CD4-positive, alpha-beta memory T cell (primary cell): Measurements from ENCODE around the gene NUDT2. TPM values are rescaled to one million over a fixed set of nuclear protein-coding genes. Genes with fewer than 3 reads are reported as not detected.
"Not testable (repeated sequence)": the region's sequence is repeated elsewhere in the genome, so short reads cannot be mapped to it uniquely, and the experiment has no call there.

Experiments
- CTCF ChIA-PET: fragments of 350-600 bp; sonication (Branson Sonifier 250); formaldehyde crosslinking; loops from one replicate; lab custom pipeline; 2021; ENCODE audit warnings: inconsistent platforms; ENCODE audit not compliant: partially characterized antibody; lab: Charles Lee
- POLR2A ChIA-PET: fragments of 350-600 bp; sonication (Branson Sonifier 250); formaldehyde crosslinking; loops from one replicate; lab custom pipeline; 2021; ENCODE audit not compliant: partially characterized antibody; lab: Charles Lee
- DNase-seq, 5 donors: peaks; one replicate each; pipeline versions ENCODE4 v3.0.0 to v3.0.0-alpha.2; 2020 to 2022; ENCODE audit warnings: mixed read lengths in 1 of 5
- H3K27ac ChIP-seq: one replicate; pipeline ENCODE4 v1.7.0; 2013; ENCODE audit warnings: low read depth, low read length
- H3K27me3 ChIP-seq: 2 replicates; pipeline ENCODE4 v1.7.0; 2013; ENCODE audit warnings: mild to moderate bottlenecking, low read length, moderate library complexity; ENCODE audit not compliant: insufficient read depth
- H3K36me3 ChIP-seq: 2 replicates; pipeline ENCODE4 v1.7.0; 2013; ENCODE audit warnings: mild to moderate bottlenecking, low read length, moderate library complexity; ENCODE audit not compliant: insufficient read depth
- H3K4me1 ChIP-seq: 2 replicates; pipeline ENCODE4 v1.7.0; 2013; ENCODE audit warnings: mild to moderate bottlenecking, low read length, moderate library complexity; ENCODE audit not compliant: insufficient read depth
- H3K4me3 ChIP-seq, 2 donors: one replicate each; pipeline ENCODE4 v1.7.0; 2013; ENCODE audit warnings: low read length in 2 of 2, mild to moderate bottlenecking in 1 of 2
- H3K9me3 ChIP-seq, 2 donors: one replicate each; pipeline ENCODE4 v1.7.0; 2013; ENCODE audit warnings: low read length in 2 of 2, control low read depth in 1 of 2; ENCODE audit not compliant: control insufficient read depth in 1 of 2
- H3K27ac Mint-ChIP-seq, 7 donors: one replicate each; pipeline ENCODE4 v1.8.0; 2020 to 2021; ENCODE audit warnings: mixed read lengths in 7 of 7, mild to moderate bottlenecking in 6 of 7, inconsistent platforms in 3 of 7, moderate library complexity in 3 of 7
- H3K27me3 Mint-ChIP-seq, 2 donors: one replicate each; pipeline ENCODE4 v1.8.0; 2020 to 2021; ENCODE audit warnings: mixed read lengths in 2 of 2
- H3K36me3 Mint-ChIP-seq, 2 donors: one replicate each; pipeline ENCODE4 v1.8.0; 2020 to 2021; ENCODE audit warnings: mixed read lengths in 2 of 2, inconsistent platforms in 1 of 2, mild to moderate bottlenecking in 1 of 2
- H3K4me1 Mint-ChIP-seq, 4 donors: one replicate each; pipeline ENCODE4 v1.8.0; 2020 to 2021; ENCODE audit warnings: mixed read lengths in 4 of 4, mild to moderate bottlenecking in 1 of 4
- H3K4me3 Mint-ChIP-seq, 8 donors: one replicate each; pipeline ENCODE4 v1.8.0; 2020 to 2021; ENCODE audit warnings: mixed read lengths in 8 of 8, mild to moderate bottlenecking in 7 of 8, moderate library complexity in 6 of 8, inconsistent platforms in 3 of 8
- H3K9me3 Mint-ChIP-seq, 8 donors: one replicate each; pipeline ENCODE4 v1.8.0; 2020 to 2021; ENCODE audit warnings: mixed read lengths in 8 of 8, mild to moderate bottlenecking in 5 of 8, inconsistent platforms in 3 of 8, moderate library complexity in 1 of 8
- intact Hi-C: fragments of 100-400 bp; cut with micrococcal nuclease; formaldehyde crosslinking; loops from one replicate; pipeline ENCODE4 v1.15.1; 2023
- polyA plus RNA-seq, 2 donors: library from polyadenylated mRNA; unstranded; fragments of 300-500 nt; fragmentation: Illumina TruSeq; gene quantifications; one replicate each; pipeline ENCODE4 v1.2.3, GENCODE V29; 2021
- total RNA-seq, 2 experiments: library from RNA; stranded (reverse); gene quantifications; one replicate each; pipeline ENCODE4 v1.2.3, GENCODE V29; 2021

Gene NUDT2
- total RNA-seq (10 to 100 TPM; 21.0 TPM), polyA plus RNA-seq (10 to 100 TPM; 26.2 to 29.3 TPM)

- no peaks in the 10 kb centered on the region for H3K27me3 Mint-ChIP-seq
- Histone ChIP-seq H3K4me3 (peak within 1 kb of the TSS; percentile 92 to 100), H3K4me1 (peaks cover 17% of the 10 kb centered on the region), H3K36me3 (no peaks in the 10 kb centered on the region), H3K27me3 (no peaks in the 10 kb centered on the region), H3K9me3 (no peaks in the 10 kb centered on the region), H3K27ac (peak within 1 kb of the TSS; percentile 87)
- peaks cover 0 to 1% (median 0%) of the 10 kb centered on the region in 8 donors for H3K9me3 Mint-ChIP-seq
- peak within 1 kb of the TSS; percentile 92 to 97 (median 94) for H3K4me3 Mint-ChIP-seq
- H3K36me3 Mint-ChIP-seq: peaks cover 0 to 5% of the 10 kb centered on the region in 2 donors
- POLR2A ChIA-PET: interaction anchor here (5.4 kb wide), 1 partner anchor 47 kb away, joined by 33 read pairs; the partner anchor contains the start of gene MYORG
- intact Hi-C loops: loop anchor here (1.0 to 5.0 kb wide), 6 partner anchors 50 to 512 kb away; partner anchors contain the start of genes DCAF12, DNAI1, FAM219A and UBAP1
- CTCF ChIA-PET: no interaction called here
- peaks cover 14 to 38% (median 28%) of the 10 kb centered on the region in 4 donors for H3K4me1 Mint-ChIP-seq
- H3K27ac Mint-ChIP-seq: peak within 1 kb of the TSS; percentile 87 to 99 (median 98)
- peak; percentile 94 to 99 (median 98) for DNase-seq
Observed at GRCh38 chr9:34328987-34329832, at the start of gene NUDT2, which contains the start of gene KIF24. NUDT2 (plus strand) TSS chr9:34329569; CDS start chr9:34339040, 9,471 bp downstream. KIF24 (minus strand) TSS chr9:34329268; CDS start chr9:34311346, 17,922 bp downstream.

DNA sequence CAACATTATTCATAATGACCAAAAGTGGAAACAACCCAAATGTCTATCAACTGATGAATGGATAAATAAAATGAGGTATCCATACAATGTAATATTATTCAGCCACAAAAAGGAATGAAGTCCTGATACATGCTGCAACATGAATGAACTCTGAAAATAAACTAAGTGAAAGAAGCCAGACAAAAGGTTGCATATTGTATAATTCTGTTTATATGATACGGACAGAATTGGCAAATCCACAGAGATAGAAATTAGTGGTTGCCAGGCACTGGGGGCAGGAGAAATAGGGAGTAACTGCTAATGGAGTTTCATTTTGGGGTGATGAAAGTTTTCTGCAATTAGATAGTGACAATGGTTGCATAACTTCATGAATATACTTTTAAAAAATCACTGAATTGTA, 47.3 kb upstream of the NUDT2 start:
- no peak for DNase-seq
- intact Hi-C loops: no loop called here
- Mint-ChIP-seq H3K9me3 (no peaks in the 10 kb centered on the region), H3K36me3 (no peaks in the 10 kb centered on the region), H3K4me3 (no peak overlapping the region), H3K4me1 (peaks cover 4 to 6% (median 4%) of the 10 kb centered on the region in 4 donors), H3K27ac (no peak overlapping the region), H3K27me3 (no peaks in the 10 kb centered on the region)
- no peak overlapping the region for H3K4me3 ChIP-seq
- H3K4me1 ChIP-seq: peaks cover 3% of the 10 kb centered on the region
- H3K36me3 ChIP-seq: no peaks in the 10 kb centered on the region
- H3K27me3 ChIP-seq: no peaks in the 10 kb centered on the region
- no peaks in the 10 kb centered on the region for H3K9me3 ChIP-seq
- H3K27ac ChIP-seq: no peak overlapping the region
- ChIA-PET CTCF (no interaction called here), POLR2A (no interaction called here)

GRCh38 chr9:34289159-34289558, 40.2 kb upstream of the NUDT2 start:
- H3K4me1 Mint-ChIP-seq: no peaks in the 10 kb centered on the region

GRCh38 chr9:34291023-34291422, 38.3 kb upstream of the NUDT2 start:
- Histone ChIP-seq H3K4me1 (no peaks in the 10 kb centered on the region), H3K36me3 (no peaks in the 10 kb centered on the region), H3K27me3 (no peaks in the 10 kb centered on the region), H3K4me3 (no peak overlapping the region), H3K27ac (no peak overlapping the region), H3K9me3 (no peaks in the 10 kb centered on the region)
- Mint-ChIP-seq H3K4me3 (no peak overlapping the region), H3K27me3 (no peaks in the 10 kb centered on the region), H3K27ac (no peak overlapping the region), H3K9me3 (peaks cover 0 to 3% (median 0%) of the 10 kb centered on the region in 8 donors), H3K4me1 (no peaks in the 10 kb centered on the region), H3K36me3 (no peaks in the 10 kb centered on the region)
- ChIA-PET CTCF (no interaction called here), POLR2A (no interaction called here)
- DNase-seq: no peak
- intact Hi-C loops: no loop called here

More at GRCh38 chr9:34289159-34289558, 40.2 kb upstream of the NUDT2 start:
- Mint-ChIP-seq H3K36me3 (no peaks in the 10 kb centered on the region), H3K27me3 (no peaks in the 10 kb centered on the region), H3K9me3 (no peaks in the 10 kb centered on the region), H3K27ac (peak overlapping the region in 1 of 7 donors; percentile 61), H3K4me3 (no peak overlapping the region)
- DNase-seq: no peak
- POLR2A ChIA-PET: no interaction called here
- CTCF ChIA-PET: interaction anchor here (0.5 kb wide), 1 partner anchor 271 kb away, joined by 3 read pairs; no protein-coding TSS in a partner anchor
- Histone ChIP-seq H3K27ac (no peak overlapping the region), H3K4me1 (no peaks in the 10 kb centered on the region), H3K4me3 (no peak overlapping the region), H3K36me3 (no peaks in the 10 kb centered on the region), H3K27me3 (no peaks in the 10 kb centered on the region), H3K9me3 (no peaks in the 10 kb centered on the region)
- intact Hi-C loops: no loop called here

- Mint-ChIP-seq H3K27ac (no peak overlapping the region), H3K4me3 (no peak overlapping the region), H3K27me3 (no peaks in the 10 kb centered on the region), H3K36me3 (no peaks in the 10 kb centered on the region), H3K9me3 (peaks cover 0 to 3% (median 0%) of the 10 kb centered on the region in 8 donors), H3K4me1 (no peaks in the 10 kb centered on the region)
- H3K27ac ChIP-seq: no peak overlapping the region
- no peak overlapping the region for H3K4me3 ChIP-seq
- no peaks in the 10 kb centered on the region for H3K9me3 ChIP-seq
- H3K27me3 ChIP-seq: no peaks in the 10 kb centered on the region
- ChIA-PET CTCF (no interaction called here), POLR2A (no interaction called here)
- H3K4me1 ChIP-seq: no peaks in the 10 kb centered on the region
- intact Hi-C loops: no loop called here
- no peaks in the 10 kb centered on the region for H3K36me3 ChIP-seq
- no peak for DNase-seq
Observed at GRCh38 chr9:34291423-34291822, 37.9 kb upstream of the NUDT2 start.

- intact Hi-C loops: no loop called here
- Histone ChIP-seq H3K9me3 (no peaks in the 10 kb centered on the region), H3K4me1 (no peaks in the 10 kb centered on the region), H3K4me3 (no peak overlapping the region), H3K36me3 (no peaks in the 10 kb centered on the region), H3K27ac (no peak overlapping the region), H3K27me3 (no peaks in the 10 kb centered on the region)
- no peaks in the 10 kb centered on the region for H3K27me3 Mint-ChIP-seq
- ChIA-PET CTCF (no interaction called here), POLR2A (no interaction called here)
- no peaks in the 10 kb centered on the region for H3K36me3 Mint-ChIP-seq
- H3K4me1 Mint-ChIP-seq: no peaks in the 10 kb centered on the region
- DNase-seq: no peak
- H3K4me3 Mint-ChIP-seq: no peak overlapping the region
- H3K9me3 Mint-ChIP-seq: peaks cover 0 to 3% (median 0%) of the 10 kb centered on the region in 8 donors
- no peak overlapping the region for H3K27ac Mint-ChIP-seq
Observed at GRCh38 chr9:34292552-34292951, 36.8 kb upstream of the NUDT2 start.

DNA sequence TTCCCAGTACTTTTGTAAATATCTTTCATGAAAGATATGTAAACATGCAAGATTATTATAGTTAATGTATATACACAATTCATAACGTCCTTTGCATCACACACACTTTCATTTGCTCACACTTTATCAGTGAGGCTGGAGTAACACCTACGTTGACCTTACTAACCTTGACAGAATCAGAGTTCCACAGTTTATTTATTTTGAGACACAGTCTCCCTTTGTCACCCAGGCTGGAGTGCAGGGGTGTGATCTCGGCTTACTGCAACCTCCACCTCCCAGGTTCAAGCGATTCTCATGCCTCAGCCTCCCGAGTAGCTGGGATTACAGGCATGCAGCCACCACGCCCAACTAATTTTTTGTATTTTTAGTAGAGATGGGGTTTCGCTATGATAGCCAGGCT, 28.3 kb upstream of the NUDT2 start:
- H3K4me3 Mint-ChIP-seq, H3K36me3 ChIP-seq, H3K27me3 Mint-ChIP-seq, H3K36me3 Mint-ChIP-seq, intact Hi-C loops, H3K27ac ChIP-seq, DNase-seq, H3K27ac Mint-ChIP-seq, H3K9me3 Mint-ChIP-seq, H3K4me1 ChIP-seq, H3K4me3 ChIP-seq, H3K9me3 ChIP-seq, H3K4me1 Mint-ChIP-seq, POLR2A ChIA-PET, H3K27me3 ChIP-seq, CTCF ChIA-PET: not testable (repeated sequence)
